GM13977 (cell line): Measurements from ENCODE around the gene CCDC116.
"Not testable (repeated sequence)": the region's sequence is repeated elsewhere in the genome, so short reads cannot be mapped to it uniquely, and the experiment has no call there.

ENCODE experiments used
- DNase-seq: peaks from one replicate; pipeline ENCODE4 v3.0.0; 2012; ENCODE audit warnings: low spot score
- CTCF ChIP-seq: IDR thresholded peaks from 2 replicates; pipeline ENCODE4 v1.5.1; 2012; ENCODE audit warnings: mild to moderate bottlenecking, control low read depth; ENCODE audit not compliant: insufficient read depth; ENCODE audit errors: extremely low read depth, missing control alignments
- in situ Hi-C: fragments of 300-500 bp; cut with MboI; formaldehyde crosslinking; loops from one replicate; pipeline ENCODE4 v1.12.0; 2022; ENCODE audit warnings: low sequenced_read_pairs, low pct_unique_long_range_greater_than_20kb, mixed read lengths, inconsistent platforms; ENCODE audit not compliant: unreplicated experiment

Gene CCDC116

DNA sequence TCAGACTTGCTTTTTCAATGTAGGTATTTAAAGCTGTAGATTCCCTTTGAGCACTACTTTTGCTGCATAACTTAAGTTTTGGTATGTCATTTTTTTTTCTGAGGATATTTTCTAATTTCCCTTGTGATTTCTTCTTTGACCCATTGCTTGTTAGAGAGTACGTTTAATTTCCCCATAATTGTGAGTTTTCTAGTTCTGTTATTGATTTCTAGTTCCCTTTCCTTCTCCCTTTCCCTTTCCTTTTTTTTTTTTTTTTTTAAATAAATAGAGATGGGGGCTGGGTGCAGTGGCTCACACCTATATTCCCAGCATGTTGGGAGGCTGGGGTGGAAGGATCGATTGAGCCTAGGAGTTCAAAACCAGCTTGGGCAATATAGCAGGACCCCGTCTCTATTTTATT lies 34.3 kb upstream of the CCDC116 start:
- no peak for DNase-seq
- in situ Hi-C loops = no loop called here
- TF ChIP-seq CTCF = no peak

- no peak for TF ChIP-seq CTCF
- in situ Hi-C loops = no loop called here
- DNase-seq = no peak
Measured at GRCh38 chr22:21599053-21599893, 33.3 kb upstream of the CCDC116 start.

DNA sequence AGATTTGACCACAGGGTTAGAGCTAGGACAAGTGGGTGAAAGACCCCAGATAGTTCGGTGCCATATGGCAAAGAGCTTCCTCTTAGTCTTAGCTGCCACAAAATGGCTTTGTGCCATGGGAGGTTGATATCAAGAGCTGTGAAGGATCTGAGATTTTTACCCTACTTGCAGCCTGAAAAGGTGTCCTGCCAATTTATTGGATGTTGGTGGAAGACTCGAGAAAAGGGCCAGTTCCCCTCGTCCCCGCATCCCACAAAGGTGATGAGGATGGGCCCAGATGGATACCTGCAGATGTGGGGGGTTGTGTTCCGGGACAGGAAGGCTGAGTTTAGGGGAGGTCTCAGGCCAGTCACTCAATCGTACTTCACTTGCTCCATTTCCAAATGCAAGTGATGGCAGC lies 30.0 kb upstream of the CCDC116 start:
- no peak for TF ChIP-seq CTCF
- in situ Hi-C loops = no loop called here
- DNase-seq = no peak

GRCh38 chr22:21603973-21604372 lies 28.6 kb upstream of the CCDC116 start:
- no peak for DNase-seq
- no peak for TF ChIP-seq CTCF
- in situ Hi-C loops = no loop called here

- no peak for TF ChIP-seq CTCF
- no peak for DNase-seq
- in situ Hi-C loops = no loop called here
Measured at GRCh38 chr22:21605887-21606564, 26.5 kb upstream of the CCDC116 start.

DNA sequence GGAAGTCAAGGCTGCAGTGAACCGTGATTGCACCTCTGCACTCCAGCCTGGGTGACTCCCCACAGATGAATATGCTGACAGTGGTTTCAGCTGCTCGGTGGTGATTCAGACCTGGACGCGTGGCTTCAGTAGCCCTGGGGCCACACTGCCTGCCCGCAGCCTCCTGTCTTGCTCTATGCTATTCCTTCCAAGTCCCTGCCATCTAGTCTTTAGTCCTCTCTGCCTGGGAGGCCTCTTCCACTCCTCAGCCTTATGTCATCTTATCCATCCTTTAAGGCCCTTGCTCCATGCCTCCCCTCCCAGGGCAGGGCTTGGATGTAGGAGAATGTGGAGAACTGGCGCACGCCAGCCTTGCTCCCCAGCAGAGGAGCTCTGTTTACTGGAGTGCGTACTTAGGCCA lies 25.8 kb upstream of the CCDC116 start:
- in situ Hi-C loops = no loop called here
- DNase-seq = no peak
- no peak for TF ChIP-seq CTCF

GRCh38 chr22:21609556-21610157 lies 22.9 kb upstream of the CCDC116 start:
- DNase-seq, in situ Hi-C loops: not testable (repeated sequence)
